Muscle layer of colon (tissue), 2 donors: Measurements from ENCODE around the gene HOMEZ.
A peak's percentile ranks its signal among the peaks of the same experiment; 100 is the strongest.
"Not testable (repeated sequence)": the region's sequence is repeated elsewhere in the genome, so short reads cannot be mapped to it uniquely, and the experiment has no call there.

Experiments
- H3K27ac ChIP-seq: one replicate; pipeline ENCODE4 v1.7.0; 2013; ENCODE audit warnings: low read depth, mild to moderate bottlenecking, low read length, moderate library complexity
- H3K27me3 ChIP-seq, 2 donors: one replicate each; pipeline ENCODE4 v1.7.0; 2013; ENCODE audit warnings: low read length in 2 of 2, mild to moderate bottlenecking in 2 of 2; ENCODE audit not compliant: insufficient read depth in 2 of 2, control insufficient read depth in 1 of 2
- H3K36me3 ChIP-seq: one replicate; pipeline ENCODE4 v1.7.0; 2013; ENCODE audit warnings: mild to moderate bottlenecking, low read length; ENCODE audit not compliant: insufficient read depth
- H3K4me1 ChIP-seq: one replicate; pipeline ENCODE4 v1.7.0; 2013; ENCODE audit warnings: mild to moderate bottlenecking, low read length; ENCODE audit not compliant: insufficient read depth
- H3K4me3 ChIP-seq, 2 donors: one replicate each; pipeline ENCODE4 v1.7.0; 2013; ENCODE audit warnings: low read length in 2 of 2, low read depth in 1 of 2, mild to moderate bottlenecking in 1 of 2, moderate library complexity in 1 of 2
- H3K9ac ChIP-seq: one replicate; pipeline ENCODE4 v1.7.0; 2013; ENCODE audit warnings: low read length
- H3K9me3 ChIP-seq: one replicate; pipeline ENCODE4 v1.7.0; 2013; ENCODE audit warnings: mild to moderate bottlenecking, low read length
- donor health status: abdominal sarcoma.
- donor health status: Adenocarcinoma of cecum.

The HOMEZ gene

GRCh38 chr14:23258256-23258655 is 27.7 kb downstream of the HOMEZ start:
- Histone ChIP-seq H3K9me3 (no peaks in the 10 kb centered on the region), H3K27me3 (peaks cover 0 to 4% of the 10 kb centered on the region in 2 donors), H3K27ac (no peak overlapping the region), H3K4me3 (no peak overlapping the region), H3K36me3 (no peaks in the 10 kb centered on the region), H3K9ac (no peak overlapping the region), H3K4me1 (no peaks in the 10 kb centered on the region)

GRCh38 chr14:23252420-23253333 is 33.3 kb downstream of the HOMEZ start:
- Histone ChIP-seq H3K9me3 (no peaks in the 10 kb centered on the region), H3K4me3 (no peak overlapping the region), H3K9ac (no peak overlapping the region), H3K27me3 (no peaks in the 10 kb centered on the region), H3K36me3 (no peaks in the 10 kb centered on the region), H3K4me1 (no peaks in the 10 kb centered on the region), H3K27ac (no peak overlapping the region)

GRCh38 chr14:23252006-23252405 is 33.9 kb downstream of the HOMEZ start:
- no peaks in the 10 kb centered on the region for H3K27me3 ChIP-seq
- no peak overlapping the region for H3K9ac ChIP-seq
- no peaks in the 10 kb centered on the region for H3K36me3 ChIP-seq
- no peak overlapping the region for H3K27ac ChIP-seq
- H3K4me3 ChIP-seq: no peak overlapping the region
- H3K4me1 ChIP-seq: no peaks in the 10 kb centered on the region
- H3K9me3 ChIP-seq: no peaks in the 10 kb centered on the region

GRCh38 chr14:23249824-23250223 is 36.1 kb downstream of the HOMEZ start:
- no peak overlapping the region for H3K9ac ChIP-seq

GRCh38 chr14:23248601-23249000 is 37.3 kb downstream of the HOMEZ start:
- no peak overlapping the region for H3K4me3 ChIP-seq
- no peaks in the 10 kb centered on the region for H3K27me3 ChIP-seq
- no peaks in the 10 kb centered on the region for H3K36me3 ChIP-seq
- H3K27ac ChIP-seq: no peak overlapping the region
- H3K4me1 ChIP-seq: no peaks in the 10 kb centered on the region
- no peaks in the 10 kb centered on the region for H3K9me3 ChIP-seq
- H3K9ac ChIP-seq: no peak overlapping the region

More at GRCh38 chr14:23249824-23250223, 36.1 kb downstream of the HOMEZ start:
- no peaks in the 10 kb centered on the region for H3K9me3 ChIP-seq
- no peak overlapping the region for H3K4me3 ChIP-seq
- no peaks in the 10 kb centered on the region for H3K36me3 ChIP-seq
- H3K4me1 ChIP-seq: no peaks in the 10 kb centered on the region
- no peaks in the 10 kb centered on the region for H3K27me3 ChIP-seq
- no peak overlapping the region for H3K27ac ChIP-seq

GRCh38 chr14:23245282-23245681 is 40.6 kb downstream of the HOMEZ start:
- H3K36me3 ChIP-seq: no peaks in the 10 kb centered on the region
- no peaks in the 10 kb centered on the region for H3K4me1 ChIP-seq
- no peaks in the 10 kb centered on the region for H3K9me3 ChIP-seq
- H3K4me3 ChIP-seq: no peak overlapping the region
- H3K27me3 ChIP-seq: no peaks in the 10 kb centered on the region
- H3K9ac ChIP-seq: no peak overlapping the region
- no peak overlapping the region for H3K27ac ChIP-seq

- no peaks in the 10 kb centered on the region for H3K9me3 ChIP-seq
- H3K4me1 ChIP-seq: no peaks in the 10 kb centered on the region
- no peaks in the 10 kb centered on the region for H3K36me3 ChIP-seq
- H3K4me3 ChIP-seq: no peak overlapping the region
- H3K27me3 ChIP-seq: no peaks in the 10 kb centered on the region
- no peak overlapping the region for H3K27ac ChIP-seq
- no peak overlapping the region for H3K9ac ChIP-seq
Measured at GRCh38 chr14:23243066-23243465, 42.9 kb downstream of the HOMEZ start.

- Histone ChIP-seq H3K9ac (no peak overlapping the region), H3K27me3 (no peaks in the 10 kb centered on the region), H3K4me1 (no peaks in the 10 kb centered on the region), H3K9me3 (no peaks in the 10 kb centered on the region), H3K36me3 (no peaks in the 10 kb centered on the region), H3K27ac (no peak overlapping the region), H3K4me3 (no peak overlapping the region)
Measured at GRCh38 chr14:23242076-23242475, 43.9 kb downstream of the HOMEZ start.

- not testable (repeated sequence) for H3K4me1 ChIP-seq
Measured at GRCh38 chr14:23241061-23241715, 44.7 kb downstream of the HOMEZ start.

GRCh38 chr14:23240661-23241060 is 45.3 kb downstream of the HOMEZ start:
- H3K27ac ChIP-seq: no peak overlapping the region
- no peak overlapping the region for H3K9ac ChIP-seq
- H3K4me3 ChIP-seq: no peak overlapping the region
- no peaks in the 10 kb centered on the region for H3K9me3 ChIP-seq
- H3K36me3 ChIP-seq: no peaks in the 10 kb centered on the region
- H3K4me1 ChIP-seq: no peaks in the 10 kb centered on the region
- no peaks in the 10 kb centered on the region for H3K27me3 ChIP-seq

More at GRCh38 chr14:23241061-23241715, 44.7 kb downstream of the HOMEZ start:
- H3K27me3 ChIP-seq, H3K4me3 ChIP-seq, H3K9ac ChIP-seq, H3K36me3 ChIP-seq, H3K9me3 ChIP-seq, H3K27ac ChIP-seq: not testable (repeated sequence)

- no peaks in the 10 kb centered on the region for H3K36me3 ChIP-seq
- H3K9me3 ChIP-seq: no peaks in the 10 kb centered on the region
- H3K9ac ChIP-seq: no peak within 1 kb of the TSS
- no peaks in the 10 kb centered on the region for H3K4me1 ChIP-seq
- peak within 1 kb of the TSS; percentile 41 to 58 for H3K4me3 ChIP-seq
- no peaks in the 10 kb centered on the region for H3K27me3 ChIP-seq
- peak within 1 kb of the TSS; percentile 61 for H3K27ac ChIP-seq
Measured at GRCh38 chr14:23237772-23238594, 47.9 kb downstream of the HOMEZ start, which contains the start of gene RNF212B. RNF212B (plus strand) TSS chr14:23237936; CDS start chr14:23240346, 2,410 bp downstream.
